ENCODE results near the gene DYNLRB1. TPM values are rescaled to one million over a fixed set of nuclear protein-coding genes. Genes with fewer than 3 reads are reported as not detected.

DYNLRB1 gene
- total RNA-seq, 2 experiments from 2014 or later = 83.5 to 122 TPM

DNA sequence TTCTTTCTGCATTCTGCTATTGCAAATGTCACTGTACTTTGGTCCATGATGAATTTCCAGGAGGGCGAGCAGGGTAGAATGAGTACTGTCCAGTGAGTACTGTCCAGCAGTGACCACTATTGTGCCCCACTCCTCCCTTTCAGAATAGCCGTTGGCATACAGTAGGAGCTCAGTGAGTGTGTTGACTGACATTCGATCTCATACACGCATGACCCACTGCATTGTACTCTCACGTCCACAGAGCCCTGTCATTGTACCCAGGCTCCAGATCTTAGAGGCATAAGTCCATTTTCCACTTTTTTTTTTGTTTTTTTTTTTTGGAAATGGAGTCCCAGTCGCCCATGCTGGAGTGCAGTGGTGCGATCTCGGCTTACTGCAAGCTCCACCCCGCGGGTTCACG lies 8.2 kb downstream of the DYNLRB1 start:
- Mint-ChIP-seq H3K4me1 (peaks cover 32% of the 10 kb centered on the region), H3K36me3 (ENCODE audit: low read depth) (peaks cover 29% of the 10 kb centered on the region), H3K9me3 (ENCODE audit: low read depth) (no peaks in the 10 kb centered on the region), H3K27ac (no peak overlapping the region), H3K4me3 (no peak overlapping the region), H3K27me3 (no peaks in the 10 kb centered on the region)
- intact Hi-C loops (cut with DNase I, micrococcal nuclease) = no loop called here
- POLR2A ChIA-PET = no interaction called here
- ATAC-seq (no peak), DNase-seq (no peak)
- CTCF ChIA-PET = interaction anchor here (0.7 to 3.0 kb wide), 4 partner anchors 34 to 212 kb away, joined by 3 to 66 read pairs (median 4); partner anchors contain the start of gene MAP1LC3A

DNA sequence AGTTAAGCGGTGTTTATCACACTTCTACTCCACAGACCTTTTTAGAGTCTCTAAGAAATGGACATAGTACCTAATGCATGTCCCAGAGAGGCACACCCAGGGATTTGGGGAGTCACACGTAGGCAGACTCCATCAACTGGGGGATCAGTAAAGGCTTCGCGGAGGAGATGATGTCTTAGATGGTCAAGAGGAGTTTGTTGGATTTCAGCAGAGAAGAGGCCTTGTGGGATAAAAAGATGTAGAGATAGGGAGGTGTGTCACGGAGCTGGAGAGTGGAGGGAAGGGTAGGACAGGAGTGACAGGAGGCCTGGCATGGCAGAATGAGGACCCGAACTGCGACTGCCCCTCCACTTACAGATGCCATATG lies 9.1 kb downstream of the DYNLRB1 start:
- H3K27me3 Mint-ChIP-seq = no peaks in the 10 kb centered on the region
- ATAC-seq (no peak), DNase-seq (no peak)
- no peaks in the 10 kb centered on the region for H3K9me3 Mint-ChIP-seq (ENCODE audit: low read depth)
- H3K27ac Mint-ChIP-seq = no peak overlapping the region
- ChIA-PET CTCF (interaction anchor here (0.6 to 1.5 kb wide), 3 partner anchors 13 to 929 kb away, joined by 3 to 4 read pairs (median 4); no protein-coding TSS in a partner anchor), POLR2A (no interaction called here)
- no peak overlapping the region for H3K4me3 Mint-ChIP-seq
- peaks cover 28% of the 10 kb centered on the region for H3K4me1 Mint-ChIP-seq
- intact Hi-C loops (cut with DNase I, micrococcal nuclease) = no loop called here
- peaks cover 27% of the 10 kb centered on the region for H3K36me3 Mint-ChIP-seq (ENCODE audit: low read depth)

DNA sequence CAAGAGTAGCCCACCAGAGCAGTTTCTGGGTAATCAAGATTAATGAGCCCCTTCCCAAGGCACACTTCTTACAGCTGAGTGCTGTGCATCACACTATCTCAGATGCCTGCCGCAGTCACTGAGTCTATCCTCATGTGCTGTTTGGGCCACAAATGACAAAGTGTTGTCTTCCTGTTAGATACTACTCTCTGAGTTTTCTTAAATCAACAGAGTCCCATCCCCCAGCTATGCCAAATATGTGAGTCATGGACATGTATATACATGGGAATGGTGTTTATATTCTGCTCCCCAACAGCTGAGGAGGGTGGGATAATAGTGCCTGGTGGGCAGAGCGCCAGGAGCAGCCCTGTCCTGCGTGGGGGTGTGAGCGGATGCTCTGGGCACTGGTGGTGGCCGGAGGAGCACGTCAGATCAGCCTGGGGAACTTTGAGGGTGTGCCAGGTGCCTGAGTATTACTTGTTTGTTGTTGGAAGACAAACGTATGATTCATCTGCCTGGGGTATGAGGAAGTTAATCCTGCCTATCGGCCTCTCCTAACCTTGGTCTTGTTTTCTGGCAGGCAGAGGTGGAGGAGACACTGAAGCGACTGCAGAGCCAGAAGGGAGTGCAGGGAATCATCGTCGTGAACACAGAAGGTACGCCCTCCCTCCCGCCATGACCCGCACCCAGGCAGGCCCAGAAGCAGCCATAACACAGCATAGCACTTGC lies 9.6 kb downstream of the DYNLRB1 start:
- Mint-ChIP-seq H3K27me3 (no peaks in the 10 kb centered on the region), H3K9me3 (ENCODE audit: low read depth) (no peaks in the 10 kb centered on the region), H3K27ac (no peak overlapping the region), H3K4me1 (peaks cover 28% of the 10 kb centered on the region), H3K4me3 (no peak overlapping the region), H3K36me3 (ENCODE audit: low read depth) (peaks cover 27% of the 10 kb centered on the region)
- ATAC-seq = no peak
- ChIA-PET POLR2A (no interaction called here), CTCF (interaction anchor here (0.6 to 1.7 kb wide), 5 partner anchors 10 to 928 kb away, joined by 3 to 9 read pairs (median 4); partner anchors contain the start of gene DYNLRB1)
- no peak for DNase-seq
- intact Hi-C loops (cut with DNase I, micrococcal nuclease) = no loop called here

DNA sequence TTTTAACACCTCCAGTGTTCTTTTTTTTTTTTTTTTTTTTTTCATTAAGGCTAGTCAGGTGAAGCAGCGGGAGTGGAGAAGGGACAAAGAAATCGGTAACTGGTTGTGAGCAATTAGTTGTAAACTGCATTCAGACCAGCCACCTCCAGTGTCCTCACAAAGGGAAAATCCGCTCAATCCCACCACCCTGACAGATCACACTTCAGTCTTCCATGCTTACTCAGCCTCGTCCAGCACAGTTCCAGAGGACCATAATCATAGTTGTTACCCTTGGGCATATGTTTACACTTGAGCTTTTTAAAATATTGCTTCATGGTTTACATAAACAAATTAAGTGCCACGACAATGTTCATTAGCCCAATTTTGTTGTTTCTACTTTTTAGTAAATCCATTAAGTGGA lies 10.2 kb downstream of the DYNLRB1 start:
- intact Hi-C loops (cut with DNase I, micrococcal nuclease) = no loop called here
- H3K4me1 Mint-ChIP-seq = peaks cover 25% of the 10 kb centered on the region
- H3K27me3 Mint-ChIP-seq = no peaks in the 10 kb centered on the region
- ChIA-PET CTCF (interaction anchor here (0.7 to 1.7 kb wide), 5 partner anchors 10 to 397 kb away, joined by 3 to 9 read pairs (median 4); partner anchors contain the start of gene DYNLRB1), POLR2A (no interaction called here)
- no peak overlapping the region for H3K27ac Mint-ChIP-seq
- no peak for DNase-seq
- ATAC-seq = no peak
- no peaks in the 10 kb centered on the region for H3K9me3 Mint-ChIP-seq (ENCODE audit: low read depth)
- H3K36me3 Mint-ChIP-seq (ENCODE audit: low read depth) = peaks cover 27% of the 10 kb centered on the region
- H3K4me3 Mint-ChIP-seq = no peak overlapping the region

DNA sequence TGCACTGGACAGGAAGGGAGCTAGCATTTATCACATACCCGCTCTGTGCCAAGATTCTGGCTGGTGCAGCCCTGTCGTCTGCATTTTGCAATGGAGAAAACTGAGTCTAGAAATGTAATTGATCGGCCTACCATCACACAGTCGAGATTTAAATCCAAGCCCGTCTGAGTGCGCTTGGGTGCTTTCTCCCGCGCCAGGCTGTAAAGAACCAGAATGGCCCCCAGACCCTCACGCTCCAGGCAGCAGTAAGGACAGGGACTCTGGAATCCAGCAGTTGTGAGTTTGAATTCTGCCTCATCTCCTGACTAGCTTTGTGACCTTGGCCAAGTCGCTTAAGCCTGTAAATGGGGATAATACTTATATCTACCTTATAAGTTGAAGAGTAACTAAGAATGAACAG lies 10.8 kb downstream of the DYNLRB1 start:
- Mint-ChIP-seq H3K4me1 (peaks cover 19% of the 10 kb centered on the region), H3K36me3 (ENCODE audit: low read depth) (peaks cover 24% of the 10 kb centered on the region), H3K9me3 (ENCODE audit: low read depth) (no peaks in the 10 kb centered on the region), H3K4me3 (no peak overlapping the region), H3K27me3 (no peaks in the 10 kb centered on the region), H3K27ac (no peak overlapping the region)
- CTCF ChIA-PET = interaction anchor here (0.7 to 1.7 kb wide), 4 partner anchors 10 to 398 kb away, joined by 3 to 9 read pairs (median 4); partner anchors contain the start of gene DYNLRB1
- DNase-seq = no peak
- POLR2A ChIA-PET = no interaction called here
- ATAC-seq = no peak
- intact Hi-C loops (cut with DNase I, micrococcal nuclease) = no loop called here

DNA sequence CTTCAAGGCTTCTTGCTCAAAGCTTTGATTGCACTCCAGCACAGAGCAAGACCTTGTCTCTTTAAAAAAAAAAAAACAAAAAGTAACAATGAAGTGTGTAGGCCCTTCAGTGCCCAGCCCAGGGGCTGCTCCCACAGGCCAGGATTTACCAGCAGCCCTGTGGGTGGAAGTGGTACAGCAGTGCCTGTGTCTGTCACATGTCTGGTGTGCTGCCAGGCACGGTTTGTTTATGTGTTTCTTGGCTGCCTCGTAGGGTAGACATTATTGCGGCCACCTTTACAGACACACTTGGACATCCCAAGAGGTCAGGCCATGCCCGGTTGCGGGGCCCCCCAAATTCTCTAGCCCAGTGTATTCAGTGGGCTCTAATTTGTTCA lies 12.7 kb downstream of the DYNLRB1 start:
- CTCF ChIA-PET = no interaction called here
- no peak overlapping the region for H3K27ac Mint-ChIP-seq
- POLR2A ChIA-PET = no interaction called here
- no peak for ATAC-seq
- intact Hi-C loops (cut with DNase I, micrococcal nuclease) = no loop called here
- peaks cover 19% of the 10 kb centered on the region for H3K36me3 Mint-ChIP-seq (ENCODE audit: low read depth)
- H3K9me3 Mint-ChIP-seq (ENCODE audit: low read depth) = no peaks in the 10 kb centered on the region
- H3K4me1 Mint-ChIP-seq = peaks cover 3% of the 10 kb centered on the region
- DNase-seq = no peak
- H3K4me3 Mint-ChIP-seq = no peak overlapping the region
- no peaks in the 10 kb centered on the region for H3K27me3 Mint-ChIP-seq

DNA sequence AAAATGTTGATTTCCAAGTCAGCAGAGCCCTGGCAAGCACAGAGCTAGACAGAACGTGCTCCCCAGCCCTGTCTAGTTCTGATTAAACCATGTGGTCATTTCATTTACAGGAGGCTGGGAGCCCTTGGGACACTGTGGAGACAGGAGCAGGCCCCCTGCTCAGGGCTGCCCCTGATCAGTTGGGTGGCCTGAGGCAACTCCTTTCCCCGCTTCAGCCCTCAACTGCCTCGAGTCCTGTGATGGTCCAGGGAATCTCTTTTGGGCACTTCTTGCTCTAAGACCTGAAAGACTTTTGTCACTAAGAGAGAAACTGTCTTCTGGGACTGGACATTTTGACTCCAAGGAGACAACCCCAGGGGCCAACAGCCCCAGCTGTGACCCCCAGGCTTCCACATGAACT lies 13.5 kb downstream of the DYNLRB1 start:
- no peaks in the 10 kb centered on the region for H3K9me3 Mint-ChIP-seq (ENCODE audit: low read depth)
- ATAC-seq (no peak), DNase-seq (no peak)
- H3K4me1 Mint-ChIP-seq = peaks cover 3% of the 10 kb centered on the region
- H3K27ac Mint-ChIP-seq = no peak overlapping the region
- no peaks in the 10 kb centered on the region for H3K27me3 Mint-ChIP-seq
- ChIA-PET CTCF (interaction anchor here (0.6 to 2.6 kb wide), 4 partner anchors 9 to 364 kb away, joined by 3 to 14 read pairs (median 5); no protein-coding TSS in a partner anchor), POLR2A (no interaction called here)
- intact Hi-C loops (cut with DNase I, micrococcal nuclease) = no loop called here
- H3K4me3 Mint-ChIP-seq = no peak overlapping the region
- H3K36me3 Mint-ChIP-seq (ENCODE audit: low read depth) = peaks cover 23% of the 10 kb centered on the region

DNA sequence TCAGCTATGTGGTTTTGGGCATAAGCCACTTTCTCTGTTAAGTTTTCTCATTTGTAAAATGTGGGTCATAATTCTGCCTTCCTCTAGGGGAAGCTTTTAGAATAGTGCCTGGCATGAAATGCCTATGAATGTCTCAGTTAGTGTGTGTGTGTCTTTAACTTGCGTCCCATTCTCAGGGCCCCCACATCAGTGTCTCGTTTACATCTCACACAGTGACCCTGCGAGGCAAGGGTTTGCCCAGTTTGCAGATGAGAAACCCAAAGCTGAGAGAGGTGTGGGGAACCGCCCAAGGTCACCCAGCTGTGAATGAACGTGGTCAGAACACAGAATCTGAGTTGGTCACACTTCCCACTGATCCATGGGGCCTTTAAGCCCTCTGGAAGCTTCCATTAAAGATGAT lies 14.1 kb downstream of the DYNLRB1 start:
- POLR2A ChIA-PET = interaction anchor here (0.7 kb wide), 1 partner anchor 15 kb away, joined by 4 read pairs; no protein-coding TSS in a partner anchor
- CTCF ChIA-PET = interaction anchor here (1.1 to 2.6 kb wide), 5 partner anchors 8 to 239 kb away, joined by 3 to 14 read pairs (median 6); no protein-coding TSS in a partner anchor
- Mint-ChIP-seq H3K9me3 (ENCODE audit: low read depth) (no peaks in the 10 kb centered on the region), H3K27ac (no peak overlapping the region), H3K27me3 (no peaks in the 10 kb centered on the region), H3K4me1 (peaks cover 3% of the 10 kb centered on the region), H3K4me3 (no peak overlapping the region), H3K36me3 (ENCODE audit: low read depth) (peaks cover 26% of the 10 kb centered on the region)
- intact Hi-C loops (cut with DNase I, micrococcal nuclease) = no loop called here
- no peak for ATAC-seq
- DNase-seq = no peak

DNA sequence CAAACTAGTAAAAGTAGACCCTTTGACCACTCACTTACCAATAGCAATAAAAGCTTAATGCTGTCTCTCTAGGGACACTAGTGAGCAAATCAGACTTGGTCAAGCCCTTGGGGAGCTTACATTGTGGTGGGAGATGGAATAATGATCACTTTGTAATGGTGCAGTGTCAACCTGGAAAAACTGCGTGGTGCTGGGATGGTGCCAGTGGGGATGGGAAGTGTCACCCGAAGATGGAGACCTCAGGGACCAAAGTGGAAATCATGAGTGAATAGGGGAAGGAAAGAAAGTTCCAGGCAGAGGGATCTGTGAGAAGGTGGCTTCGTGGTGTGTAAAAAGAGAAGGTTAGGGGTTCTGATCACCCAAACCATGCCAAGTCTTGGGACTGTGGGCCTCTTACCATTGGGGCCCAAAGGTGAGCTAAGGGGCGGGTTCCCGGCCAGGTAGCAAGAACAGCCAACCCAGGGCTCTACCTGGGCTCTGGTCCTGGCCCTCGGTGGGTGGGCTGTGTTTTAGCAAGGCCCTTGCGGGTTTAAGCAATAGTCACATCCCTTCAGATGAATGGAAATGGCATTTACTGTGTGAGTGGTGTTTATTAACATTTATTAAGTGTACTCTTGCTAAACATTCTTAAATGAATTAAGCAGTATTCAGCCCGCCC lies 15.5 kb downstream of the DYNLRB1 start:
- ATAC-seq (no peak), DNase-seq (no peak)
- Mint-ChIP-seq H3K9me3 (ENCODE audit: low read depth) (no peaks in the 10 kb centered on the region), H3K4me3 (no peak overlapping the region), H3K27ac (no peak overlapping the region), H3K36me3 (ENCODE audit: low read depth) (peaks cover 23% of the 10 kb centered on the region), H3K4me1 (no peaks in the 10 kb centered on the region), H3K27me3 (no peaks in the 10 kb centered on the region)
- ChIA-PET POLR2A (interaction anchor here (0.8 kb wide), 1 partner anchor 16 kb away, joined by 3 read pairs; the partner anchor contains the start of gene DYNLRB1), CTCF (interaction anchor here (0.6 to 2.6 kb wide), 6 partner anchors 13 to 219 kb away, joined by 3 to 14 read pairs (median 4); no protein-coding TSS in a partner anchor)
- intact Hi-C loops (cut with DNase I, micrococcal nuclease) = no loop called here

DNA sequence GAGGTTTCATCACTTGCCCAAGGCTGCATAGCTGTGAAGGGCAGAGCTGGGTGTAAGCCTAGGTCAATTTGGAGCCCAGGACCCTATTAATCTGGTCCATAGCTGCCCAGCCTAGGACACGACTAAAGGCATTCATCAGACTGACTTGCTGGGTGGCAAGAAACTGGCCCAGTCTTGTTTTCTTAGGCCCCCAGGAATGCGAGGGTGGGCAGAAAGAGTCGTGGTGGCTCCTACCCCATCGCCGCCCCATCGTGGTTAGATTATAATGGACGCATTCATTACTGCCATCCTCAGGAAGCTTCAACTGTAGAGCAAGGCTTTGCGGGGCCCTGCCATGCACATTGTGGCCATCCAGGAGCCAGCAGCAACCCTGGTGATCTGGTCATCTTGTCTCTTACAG lies 16.1 kb downstream of the DYNLRB1 start:
- intact Hi-C loops (cut with DNase I, micrococcal nuclease) = no loop called here
- no peak overlapping the region for H3K27ac Mint-ChIP-seq
- no peaks in the 10 kb centered on the region for H3K9me3 Mint-ChIP-seq (ENCODE audit: low read depth)
- ChIA-PET POLR2A (no interaction called here), CTCF (interaction anchor here (0.6 to 2.6 kb wide), 3 partner anchors 12 to 220 kb away, joined by 4 to 14 read pairs (median 6); no protein-coding TSS in a partner anchor)
- ATAC-seq = no peak
- H3K4me3 Mint-ChIP-seq = no peak overlapping the region
- DNase-seq = no peak
- H3K36me3 Mint-ChIP-seq (ENCODE audit: low read depth) = peaks cover 24% of the 10 kb centered on the region
- no peaks in the 10 kb centered on the region for H3K27me3 Mint-ChIP-seq
- H3K4me1 Mint-ChIP-seq = no peaks in the 10 kb centered on the region

DNA sequence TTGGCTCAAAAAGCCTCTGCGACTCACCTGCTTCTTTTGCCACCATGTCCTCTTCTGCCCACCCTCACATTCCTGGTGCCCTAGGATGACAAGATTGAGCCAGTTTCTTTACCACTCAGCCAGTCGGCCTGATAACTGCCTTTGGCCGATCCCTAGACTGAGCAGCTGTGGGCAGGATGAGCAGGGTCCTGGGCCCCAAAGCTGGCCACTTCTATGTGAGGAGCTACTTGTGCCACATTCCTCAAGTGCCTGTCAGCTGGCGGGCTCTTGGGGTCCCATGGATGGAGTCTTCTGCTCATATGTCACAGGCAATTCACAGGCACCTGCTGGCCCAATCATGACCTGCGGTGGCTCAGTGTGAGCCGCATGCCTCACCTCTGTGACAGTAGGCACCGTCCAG lies 16.5 kb downstream of the DYNLRB1 start:
- Mint-ChIP-seq H3K27me3 (no peaks in the 10 kb centered on the region), H3K27ac (no peak overlapping the region), H3K36me3 (ENCODE audit: low read depth) (peaks cover 23% of the 10 kb centered on the region), H3K4me3 (no peak overlapping the region), H3K9me3 (ENCODE audit: low read depth) (no peaks in the 10 kb centered on the region), H3K4me1 (no peaks in the 10 kb centered on the region)
- POLR2A ChIA-PET = no interaction called here
- DNase-seq (no peak), ATAC-seq (no peak)
- intact Hi-C loops (cut with DNase I, micrococcal nuclease) = no loop called here
- CTCF ChIA-PET = no interaction called here

Measured in activated CD4-positive, alpha-beta T cell treated with anti-CD3 and anti-CD28 coated beads for 36 hours (primary cell).